ENCODE results near the gene SLCO2B1.

DNA sequence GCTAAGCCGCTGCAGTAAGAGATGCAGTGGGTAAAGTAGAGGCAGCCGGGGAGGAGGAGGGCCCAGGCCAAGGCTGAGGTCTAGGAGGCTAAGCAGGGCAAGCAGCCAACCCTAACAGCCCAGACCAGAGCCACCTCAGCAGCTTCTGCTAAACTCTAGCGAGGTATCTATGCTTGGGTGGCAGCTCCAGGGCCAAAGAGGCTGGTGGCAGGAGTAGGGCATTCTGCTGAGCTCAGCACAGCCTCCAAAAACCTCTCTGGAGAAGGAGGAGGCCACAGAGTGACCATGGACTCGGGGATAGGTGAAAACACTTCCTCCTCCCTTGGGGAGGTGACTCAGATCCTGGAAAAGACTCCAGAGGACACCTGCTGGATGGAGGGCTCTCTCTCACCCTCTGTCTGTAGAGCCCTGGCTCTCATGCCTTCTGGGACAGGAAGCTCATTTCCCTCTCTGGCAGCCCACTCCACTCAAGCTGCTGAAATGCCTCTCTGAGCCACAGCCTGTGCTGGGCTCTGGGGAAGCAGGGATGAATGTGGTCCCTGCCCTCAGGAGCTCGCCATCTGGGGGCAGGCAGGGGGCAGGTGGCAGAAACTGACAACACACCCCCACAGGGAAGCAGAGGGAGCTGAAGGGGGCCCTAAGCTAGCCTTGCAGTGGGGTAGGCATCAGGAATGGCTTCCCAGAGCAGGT is 73.2 kb downstream of the SLCO2B1 start:
- TF ChIP-seq, protein P1, sequence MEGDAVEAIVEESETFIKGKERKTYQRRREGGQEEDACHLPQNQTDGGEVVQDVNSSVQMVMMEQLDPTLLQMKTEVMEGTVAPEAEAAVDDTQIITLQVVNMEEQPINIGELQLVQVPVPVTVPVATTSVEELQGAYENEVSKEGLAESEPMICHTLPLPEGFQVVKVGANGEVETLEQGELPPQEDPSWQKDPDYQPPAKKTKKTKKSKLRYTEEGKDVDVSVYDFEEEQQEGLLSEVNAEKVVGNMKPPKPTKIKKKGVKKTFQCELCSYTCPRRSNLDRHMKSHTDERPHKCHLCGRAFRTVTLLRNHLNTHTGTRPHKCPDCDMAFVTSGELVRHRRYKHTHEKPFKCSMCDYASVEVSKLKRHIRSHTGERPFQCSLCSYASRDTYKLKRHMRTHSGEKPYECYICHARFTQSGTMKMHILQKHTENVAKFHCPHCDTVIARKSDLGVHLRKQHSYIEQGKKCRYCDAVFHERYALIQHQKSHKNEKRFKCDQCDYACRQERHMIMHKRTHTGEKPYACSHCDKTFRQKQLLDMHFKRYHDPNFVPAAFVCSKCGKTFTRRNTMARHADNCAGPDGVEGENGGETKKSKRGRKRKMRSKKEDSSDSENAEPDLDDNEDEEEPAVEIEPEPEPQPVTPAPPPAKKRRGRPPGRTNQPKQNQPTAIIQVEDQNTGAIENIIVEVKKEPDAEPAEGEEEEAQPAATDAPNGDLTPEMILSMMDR (IDR thresholded peaks at IDR 0.05) = peak in 1 of 6 experiments; percentile 7
- TF ChIP-seq POLR2A (IDR thresholded peaks at IDR 0.05) = no peak

Measured in Peyer's patch (tissue), 4 donors.